Hematopoietic multipotent progenitor cell (in vitro differentiated cells): ENCODE measurements around the gene EPAS1. TPM values are rescaled to one million over a fixed set of nuclear protein-coding genes. Genes with fewer than 3 reads are reported as not detected.

Experiments used
- DNase-seq, 3 donors: peaks; one replicate each; pipeline ENCODE4 v3.0.0-alpha.2; 2011 to 2015; ENCODE audit warnings: low read depth in 2 of 3, low spot score in 2 of 3
- total RNA-seq: library from RNA; depleted of rRNA; stranded (reverse); fragments of >200 nt; gene quantifications from one replicate; pipeline ENCODE4 v1.2.3, GENCODE V29; 2012

The EPAS1 gene
- total RNA-seq, 1 donor = 0.54 TPM

- no peak for DNase-seq
These were observed 63.1 kb downstream of the EPAS1 start for GRCh38 chr2:46360303-46360702.

GRCh38 chr2:46361920-46362666, 64.9 kb downstream of the EPAS1 start:
- DNase-seq = no peak

GRCh38 chr2:46362667-46363012, 65.4 kb downstream of the EPAS1 start:
- no peak for DNase-seq

- peak in 2 of 3 donors; percentile 41 to 61 for DNase-seq
These were observed 66.4 kb downstream of the EPAS1 start for GRCh38 chr2:46363535-46364170.

- peak; percentile 31 to 66 (median 49) for DNase-seq
These were observed 67.7 kb downstream of the EPAS1 start for GRCh38 chr2:46364797-46365457.

GRCh38 chr2:46365913-46366667, 68.9 kb downstream of the EPAS1 start:
- peak in 1 of 3 donors; percentile 31 for DNase-seq

- DNase-seq = no peak
These were observed 69.5 kb downstream of the EPAS1 start for GRCh38 chr2:46366668-46367052.

- no peak for DNase-seq
These were observed 70.1 kb downstream of the EPAS1 start for GRCh38 chr2:46367286-46367685.

- peak in 2 of 3 donors; percentile 33 to 77 for DNase-seq
These were observed 71.2 kb downstream of the EPAS1 start for GRCh38 chr2:46368401-46368800.

GRCh38 chr2:46369783-46370182, 72.6 kb downstream of the EPAS1 start:
- peak in 1 of 3 donors; percentile 37 for DNase-seq

GRCh38 chr2:46371854-46372253, 74.6 kb downstream of the EPAS1 start:
- DNase-seq = no peak

- no peak for DNase-seq
These were observed 75.3 kb downstream of the EPAS1 start for GRCh38 chr2:46372475-46372874.

GRCh38 chr2:46373238-46373637, 76.0 kb downstream of the EPAS1 start:
- DNase-seq = no peak

- DNase-seq = no peak
These were observed 78.4 kb downstream of the EPAS1 start for GRCh38 chr2:46375566-46376125.

- no peak for DNase-seq
These were observed 79.4 kb downstream of the EPAS1 start for GRCh38 chr2:46376586-46376985.

GRCh38 chr2:46377101-46377581, 79.9 kb downstream of the EPAS1 start:
- no peak for DNase-seq

GRCh38 chr2:46377666-46378560, 80.7 kb downstream of the EPAS1 start:
- DNase-seq = no peak

GRCh38 chr2:46378616-46379015, 81.4 kb downstream of the EPAS1 start:
- no peak for DNase-seq

GRCh38 chr2:46379213-46380037, 82.2 kb downstream of the EPAS1 start:
- DNase-seq = no peak
